HG03378 (cell line): ENCODE data around the gene REPIN1.
A peak's percentile ranks its signal among the peaks of the same experiment; 100 is the strongest.

ENCODE experiments used
- ATAC-seq: cut with Tn5 transposase; IDR thresholded peaks from one replicate; pipeline ENCODE4 v1.9.1; 2021; ENCODE audit warnings: mild to moderate bottlenecking, moderate library complexity; ENCODE audit not compliant: unreplicated experiment

Gene REPIN1

DNA sequence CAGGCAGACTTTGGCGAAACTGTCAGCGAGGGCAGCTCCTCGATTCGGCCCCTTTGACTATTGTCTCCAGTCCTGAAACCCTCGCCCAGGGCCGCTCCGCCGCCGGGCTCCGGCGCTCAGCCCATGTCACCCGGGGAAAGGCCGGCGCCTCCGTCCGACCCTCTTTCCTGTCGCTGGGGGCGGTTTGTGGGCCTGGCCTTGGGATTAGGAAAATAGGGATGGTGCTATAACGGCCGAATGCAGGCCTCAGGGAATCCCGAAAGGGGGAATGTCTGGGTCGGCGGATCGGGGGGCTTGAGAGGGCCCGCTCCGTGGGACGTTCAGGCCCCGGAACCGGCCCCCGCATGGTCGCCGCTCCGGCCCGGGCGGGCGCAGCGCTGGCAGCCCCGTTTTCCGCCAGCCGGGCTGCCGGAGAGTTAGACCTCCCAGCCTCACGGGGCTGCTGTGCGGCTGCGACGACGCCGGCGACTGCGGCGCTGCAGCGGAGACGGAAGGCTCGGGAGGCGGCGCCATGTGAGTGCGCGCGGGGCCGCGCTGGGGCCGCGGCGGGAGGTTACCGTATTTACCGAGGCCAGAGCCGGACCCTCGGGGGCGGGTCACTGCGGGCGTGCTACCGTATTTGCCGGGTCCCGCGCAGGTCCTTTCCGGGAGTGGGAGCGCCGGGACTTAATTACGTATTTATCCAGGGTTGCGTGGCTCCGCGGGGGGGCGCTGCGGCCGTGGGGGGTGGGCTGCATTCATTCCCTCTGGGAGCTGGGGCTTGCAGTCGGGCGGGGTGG is 36.4 kb downstream of the REPIN1 start:
- ATAC-seq: peak; percentile 29

DNA sequence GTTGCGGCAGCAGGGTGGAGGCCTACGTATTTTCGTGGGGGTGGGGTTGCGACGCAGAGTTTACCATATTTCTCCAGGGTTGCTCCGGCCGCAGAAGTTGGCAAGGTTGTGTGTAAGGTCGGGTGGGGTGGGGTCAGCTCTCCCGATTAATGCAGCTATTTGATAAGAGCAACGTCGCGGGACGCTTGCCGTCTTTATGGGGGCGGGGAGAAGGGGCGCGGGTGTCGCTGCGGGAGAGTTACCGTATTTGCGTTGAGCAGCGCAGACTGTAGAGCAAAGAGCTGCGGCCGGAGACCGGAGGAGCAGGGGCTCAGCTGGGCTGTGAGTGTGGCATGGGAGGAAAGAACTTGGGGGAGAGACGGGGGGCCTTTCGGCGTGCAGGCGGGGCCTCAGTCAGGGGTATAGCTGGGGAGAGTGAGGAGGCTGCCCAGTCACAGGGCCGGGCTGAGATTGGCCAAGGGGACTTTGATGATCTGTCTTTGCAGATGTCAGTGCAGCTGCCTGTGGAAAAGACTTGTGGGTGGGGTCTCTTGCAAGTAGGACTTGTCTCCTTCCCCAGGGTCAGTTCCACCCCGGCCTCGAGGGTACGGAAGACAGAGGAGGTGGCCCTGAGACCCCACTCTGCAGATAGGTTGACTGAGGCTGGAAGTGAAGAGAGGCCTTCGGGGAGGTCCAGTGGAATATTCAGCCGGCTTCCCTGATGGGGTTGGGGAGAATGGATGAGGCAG is 37.1 kb downstream of the REPIN1 start:
- ATAC-seq: no peak

DNA sequence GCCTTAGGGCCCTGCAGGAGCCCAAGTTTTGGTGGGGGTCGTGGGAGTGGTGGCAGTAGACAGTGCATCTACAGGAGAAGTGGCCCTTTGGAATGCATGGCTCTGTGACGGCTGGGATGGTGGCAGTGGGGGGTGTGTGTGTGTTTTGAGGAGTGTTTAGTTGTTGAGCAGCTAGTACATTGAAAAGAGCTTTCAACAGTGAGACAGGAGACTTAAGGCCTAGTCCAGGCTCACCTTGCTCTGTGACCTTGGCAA is 37.6 kb downstream of the REPIN1 start:
- no peak for ATAC-seq

DNA sequence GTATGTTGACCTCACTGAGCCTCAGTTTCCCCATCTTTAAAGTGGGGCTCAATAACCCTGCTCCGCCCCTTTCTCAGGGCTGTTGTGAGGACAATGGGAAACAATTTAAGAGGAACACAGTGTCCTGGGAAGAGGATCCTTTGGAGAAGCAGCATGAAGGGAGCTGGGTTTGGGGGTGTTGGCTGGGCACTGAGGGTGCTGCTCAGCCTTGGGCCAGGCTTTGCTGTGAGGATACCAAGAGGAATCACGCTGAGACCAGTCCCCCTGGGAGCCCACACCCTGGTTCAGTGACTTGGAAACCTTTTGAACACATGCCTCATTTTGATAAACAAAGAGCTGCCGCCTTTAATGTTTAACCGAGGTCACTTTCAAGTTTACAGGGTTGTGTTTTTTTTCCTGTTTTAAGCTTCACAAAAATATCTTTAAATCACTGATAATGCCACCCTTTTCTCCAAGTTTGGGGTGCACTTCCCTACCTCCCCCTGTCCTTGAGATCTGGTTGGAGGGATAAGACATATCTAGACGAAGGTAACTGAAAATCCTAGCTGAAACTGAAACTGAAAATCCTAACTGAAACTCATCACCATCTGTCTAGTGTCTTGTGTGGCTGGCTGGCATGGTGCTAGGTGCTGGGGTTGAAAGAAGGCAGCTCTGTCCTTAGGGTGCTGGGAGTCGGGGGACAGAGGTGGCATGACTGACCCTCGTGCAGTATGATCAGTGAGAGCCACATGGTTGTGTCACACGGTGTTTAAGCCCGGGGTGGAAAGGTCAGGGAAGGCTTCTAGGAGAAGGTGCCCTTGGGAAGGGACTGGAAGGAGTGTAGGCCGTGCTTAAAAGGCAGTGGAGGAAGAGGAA is 38.2 kb downstream of the REPIN1 start:
- ATAC-seq: peak; percentile 67

DNA sequence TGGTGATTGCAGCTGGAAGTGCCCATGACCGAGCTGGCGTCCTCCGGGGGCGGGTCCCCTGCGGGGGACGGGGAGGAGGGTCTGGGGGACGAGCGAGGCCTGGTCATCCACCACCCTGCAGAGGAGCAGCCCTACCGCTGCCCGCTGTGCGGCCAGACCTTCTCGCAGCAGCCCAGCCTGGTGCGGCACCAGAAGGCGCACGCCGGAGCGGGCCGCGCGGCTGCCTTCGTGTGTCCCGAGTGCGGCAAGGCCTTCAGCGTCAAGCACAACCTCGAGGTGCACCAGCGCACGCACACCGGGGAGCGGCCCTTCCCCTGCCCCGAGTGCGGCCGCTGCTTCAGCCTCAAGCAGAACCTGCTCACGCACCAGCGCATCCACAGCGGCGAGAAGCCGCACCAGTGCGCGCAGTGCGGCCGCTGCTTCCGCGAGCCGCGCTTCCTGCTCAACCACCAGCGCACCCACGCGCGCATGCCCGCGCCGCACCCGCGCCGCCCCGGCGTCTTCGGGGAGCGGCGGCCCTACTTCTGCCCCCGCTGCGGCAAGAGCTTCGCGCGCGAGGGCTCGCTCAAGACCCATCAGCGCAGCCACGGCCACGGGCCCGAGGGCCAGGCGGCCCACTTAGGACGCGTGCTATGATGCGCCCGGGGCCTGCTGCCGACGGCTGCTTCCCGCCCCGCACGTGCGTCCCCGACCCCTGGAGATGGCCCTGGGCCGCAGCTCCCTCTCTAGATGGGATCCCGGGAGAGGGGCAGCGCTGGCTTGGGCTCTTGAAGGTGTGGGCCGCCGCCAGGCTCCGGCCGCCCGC is 39.2 kb downstream of the REPIN1 start:
- ATAC-seq: no peak

DNA sequence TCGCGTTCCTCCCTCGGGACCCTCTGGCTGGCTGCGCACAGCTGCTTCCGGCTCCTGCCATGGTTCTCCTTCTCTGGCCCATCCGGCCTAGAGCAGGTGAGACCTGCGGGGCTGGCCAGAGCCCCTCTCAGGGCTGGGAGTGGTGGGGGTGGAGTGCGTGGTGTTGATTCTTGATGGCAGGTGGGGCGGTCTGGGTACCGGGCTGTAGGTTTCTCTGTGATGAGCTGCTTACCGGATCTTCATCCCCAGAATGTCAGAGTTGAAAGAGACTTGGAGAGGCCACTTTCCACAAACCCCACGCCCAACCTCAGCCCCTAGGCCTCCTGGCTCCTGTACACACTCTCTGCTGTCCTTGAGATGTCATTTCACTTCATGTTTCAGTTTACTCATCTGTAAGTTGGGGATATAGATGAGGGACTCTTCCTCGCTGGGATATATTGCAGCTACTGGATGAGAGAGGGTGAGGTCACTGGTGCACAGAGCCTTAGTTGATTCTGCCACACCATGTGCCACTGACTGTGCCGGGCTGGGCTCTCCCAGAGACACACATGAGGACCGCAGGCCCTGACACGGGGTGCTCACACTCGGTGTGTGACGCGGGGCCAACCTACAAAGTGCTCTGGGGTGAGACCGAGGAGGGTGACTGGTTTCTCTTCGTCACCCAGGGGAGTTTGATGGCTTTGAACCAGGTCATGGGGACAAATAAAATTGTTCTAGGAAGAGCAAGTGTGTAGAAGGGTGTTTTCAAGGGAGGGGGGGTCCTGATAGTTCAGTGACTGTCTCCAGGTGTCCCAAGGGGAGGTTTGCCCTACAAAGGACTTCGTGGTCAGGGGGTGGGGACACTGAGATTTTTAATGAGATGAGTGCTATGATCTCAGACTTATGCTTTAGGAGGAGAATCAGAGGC is 40.0 kb downstream of the REPIN1 start:
- ATAC-seq: peak; percentile 26

DNA sequence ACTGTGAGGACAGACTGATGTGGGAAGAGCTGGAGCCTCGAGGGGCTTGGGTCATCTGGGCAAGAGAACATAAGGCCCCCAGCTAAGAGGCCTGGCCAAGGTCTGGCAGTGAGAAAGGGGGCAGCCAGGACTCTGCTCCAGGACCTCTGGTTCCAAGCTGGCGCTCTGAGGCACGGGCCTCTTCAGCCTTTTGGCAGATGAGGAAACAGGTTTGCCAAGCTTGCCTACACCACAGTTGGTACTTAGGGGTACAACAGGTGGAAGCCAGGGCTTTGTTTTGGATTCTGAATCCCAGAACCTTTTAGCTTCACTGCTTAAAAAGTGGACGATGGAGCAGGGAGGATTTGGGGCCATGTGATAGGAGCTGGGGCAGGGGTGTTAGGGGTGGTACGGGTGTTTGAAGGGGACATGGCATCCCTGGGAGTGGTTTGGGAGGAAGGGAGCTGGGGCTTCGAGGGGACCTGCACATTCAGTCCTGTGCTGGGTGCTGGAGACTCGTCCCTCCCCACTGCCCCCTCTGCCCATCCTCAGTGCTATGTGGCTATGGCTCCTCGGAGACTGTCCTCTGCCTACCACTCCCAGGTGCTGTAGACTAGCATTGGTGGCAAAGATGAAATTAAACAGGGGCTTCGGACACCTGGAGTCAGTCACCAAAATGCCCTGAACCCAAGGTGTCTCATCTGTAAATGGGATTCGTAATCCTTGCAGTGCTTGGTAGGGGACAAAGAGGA is 40.8 kb downstream of the REPIN1 start:
- ATAC-seq: no peak

DNA sequence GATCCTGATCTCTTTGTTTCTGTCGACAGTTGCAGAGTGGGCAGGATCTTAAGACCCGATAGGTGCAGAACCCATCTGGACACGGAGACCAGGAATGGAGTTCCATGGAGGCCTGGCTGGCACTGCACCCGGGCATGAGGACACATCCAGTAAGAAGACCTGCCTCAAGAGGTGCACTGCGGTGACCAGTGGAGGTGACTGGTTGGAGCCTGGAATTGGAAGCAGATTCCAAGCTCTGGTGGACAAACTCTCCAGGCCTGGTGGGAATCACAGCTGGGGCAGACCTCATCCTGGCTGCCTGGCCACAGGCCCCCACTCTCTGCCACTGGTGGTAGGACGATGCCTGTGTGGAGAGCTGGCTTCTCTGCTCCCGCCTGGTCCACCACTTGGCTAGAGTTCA is 41.5 kb downstream of the REPIN1 start:
- no peak for ATAC-seq

DNA sequence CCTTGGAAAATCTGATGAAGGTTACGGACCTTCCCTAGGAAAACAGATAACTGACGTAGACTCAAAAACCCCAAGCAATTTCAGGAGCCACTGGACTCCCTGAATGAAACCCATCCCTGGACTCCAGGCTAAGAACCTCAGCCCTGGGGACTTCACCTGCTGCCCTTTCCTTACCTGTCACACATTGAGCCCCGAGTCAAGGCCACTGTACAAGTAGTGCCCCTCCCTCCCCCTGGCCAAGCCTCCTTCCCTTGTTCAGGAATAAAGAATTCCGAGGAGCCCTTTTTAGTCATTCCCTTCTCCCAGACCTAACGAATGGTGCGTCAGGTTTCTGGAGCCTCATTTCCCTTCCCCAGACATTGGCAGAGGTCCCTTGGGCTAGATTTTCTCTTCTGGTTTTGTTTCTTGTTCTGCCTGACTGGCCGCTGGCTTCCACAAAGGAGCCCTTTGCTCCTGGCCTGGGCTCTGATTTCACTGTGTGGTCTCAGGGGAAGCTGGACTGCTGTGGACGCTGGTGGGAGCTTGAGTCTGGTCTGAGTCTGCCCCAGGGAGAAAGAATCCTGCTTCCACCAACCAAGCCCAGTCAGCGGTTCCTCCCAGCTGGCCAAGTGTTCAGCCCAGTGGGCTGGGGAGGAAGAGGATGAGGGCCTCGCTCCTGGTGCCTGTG is 42.2 kb downstream of the REPIN1 start:
- no peak for ATAC-seq

DNA sequence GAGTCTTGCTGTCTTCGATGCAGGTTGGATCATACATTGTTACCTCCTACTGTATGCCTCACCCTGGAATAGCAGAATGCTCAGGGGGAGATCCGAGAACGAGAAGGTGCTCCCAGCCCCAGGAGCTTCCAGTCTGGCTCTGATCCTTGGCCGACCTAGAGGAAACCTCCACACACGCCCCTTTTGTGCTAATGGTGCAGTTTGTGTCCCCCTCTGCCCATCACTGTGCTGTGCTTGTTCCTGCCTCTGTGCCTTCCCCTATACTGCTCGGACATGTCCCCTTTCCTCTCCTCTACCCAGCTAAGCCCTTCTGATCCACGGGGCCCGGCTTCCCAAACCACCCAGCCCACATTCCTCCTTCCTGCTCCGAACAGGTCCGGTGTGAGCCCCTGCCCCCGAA is 43.0 kb downstream of the REPIN1 start:
- ATAC-seq: no peak

DNA sequence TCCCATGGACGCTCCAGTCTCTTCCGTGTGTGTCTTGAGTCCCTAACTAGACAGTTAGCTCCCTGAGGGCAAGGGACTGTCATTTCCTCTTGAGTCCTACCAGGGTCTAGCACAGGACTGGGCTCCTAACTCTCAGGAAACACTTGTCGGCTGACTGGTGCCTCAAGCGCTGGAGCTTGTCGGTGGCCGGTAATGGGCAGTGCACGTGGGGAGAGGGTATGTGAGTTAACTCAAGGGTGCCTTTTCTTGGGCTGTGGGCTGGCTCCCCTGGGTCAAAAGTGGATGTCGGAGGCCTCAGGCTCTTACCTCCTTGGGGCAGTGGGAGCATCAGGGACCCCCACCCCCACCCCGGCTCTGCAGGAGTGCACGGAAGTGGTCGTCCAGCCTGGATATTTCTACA is 43.4 kb downstream of the REPIN1 start:
- ATAC-seq: no peak

DNA sequence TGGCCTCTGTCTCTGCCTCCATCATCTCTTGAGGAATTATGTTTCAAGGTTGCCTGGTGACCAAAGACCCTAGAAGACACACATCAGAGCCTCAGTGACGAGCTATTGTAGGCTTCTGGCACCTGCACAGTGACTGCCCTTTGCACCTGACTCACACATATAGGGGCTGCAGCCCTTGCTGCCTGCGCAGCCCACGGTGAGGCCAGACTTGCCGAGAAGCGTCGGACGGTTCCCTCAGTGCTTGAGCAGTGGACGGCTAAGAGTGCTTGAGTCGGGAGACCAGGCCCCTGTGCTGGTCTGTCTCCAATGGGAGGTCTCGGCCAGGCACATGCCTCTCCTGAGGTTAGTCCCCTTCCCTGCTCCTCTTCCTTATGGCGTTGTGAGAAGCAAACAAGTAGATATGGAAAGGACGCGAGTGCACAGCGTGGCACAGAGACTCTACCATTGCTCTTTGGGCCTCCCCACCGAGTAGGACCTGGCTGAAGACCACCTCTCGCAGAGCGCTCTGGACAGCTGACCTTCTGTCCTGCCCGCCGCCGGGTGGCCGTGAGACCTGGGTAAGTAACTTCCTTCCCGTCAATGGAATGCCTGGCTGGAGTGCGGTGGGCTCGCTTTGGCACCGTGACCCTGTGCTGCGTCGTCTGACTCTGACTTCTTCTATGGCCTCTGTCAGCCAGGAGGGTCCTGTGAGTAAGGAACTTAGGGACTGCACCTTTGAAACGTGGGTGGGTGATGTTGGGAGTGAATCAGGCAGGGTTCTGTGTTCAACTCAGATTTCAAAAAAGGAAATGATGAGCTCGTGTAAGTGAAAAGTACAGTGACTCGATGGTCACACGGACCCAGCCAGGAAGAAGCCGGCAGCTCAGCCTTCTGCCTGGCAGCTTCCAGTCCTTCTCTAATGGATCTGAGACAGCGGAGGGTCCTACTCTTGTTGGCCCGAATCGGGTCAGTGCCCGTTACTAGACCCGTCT is 44.2 kb downstream of the REPIN1 start:
- ATAC-seq: no peak

DNA sequence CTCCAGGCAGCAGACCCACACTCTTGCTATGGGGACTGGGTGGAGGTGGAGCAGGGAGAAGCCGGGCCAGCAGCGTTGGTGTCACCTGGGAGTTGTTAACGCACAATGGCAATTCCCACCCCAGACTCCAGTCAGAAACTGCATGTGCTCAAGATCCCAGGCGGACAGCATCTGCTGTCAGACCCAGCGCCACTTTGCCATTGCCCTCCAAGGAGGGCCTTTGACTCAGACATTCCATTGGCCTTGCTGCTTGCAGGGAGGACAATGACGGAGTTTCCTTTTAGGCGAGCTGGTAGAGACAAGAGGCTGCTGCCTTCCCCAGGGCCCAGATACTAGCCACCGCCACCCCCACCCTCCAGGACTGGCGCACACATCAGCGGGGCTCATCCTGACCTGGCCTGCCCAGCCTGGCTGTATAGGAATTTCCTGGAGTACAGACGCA is 45.0 kb downstream of the REPIN1 start:
- no peak for ATAC-seq

DNA sequence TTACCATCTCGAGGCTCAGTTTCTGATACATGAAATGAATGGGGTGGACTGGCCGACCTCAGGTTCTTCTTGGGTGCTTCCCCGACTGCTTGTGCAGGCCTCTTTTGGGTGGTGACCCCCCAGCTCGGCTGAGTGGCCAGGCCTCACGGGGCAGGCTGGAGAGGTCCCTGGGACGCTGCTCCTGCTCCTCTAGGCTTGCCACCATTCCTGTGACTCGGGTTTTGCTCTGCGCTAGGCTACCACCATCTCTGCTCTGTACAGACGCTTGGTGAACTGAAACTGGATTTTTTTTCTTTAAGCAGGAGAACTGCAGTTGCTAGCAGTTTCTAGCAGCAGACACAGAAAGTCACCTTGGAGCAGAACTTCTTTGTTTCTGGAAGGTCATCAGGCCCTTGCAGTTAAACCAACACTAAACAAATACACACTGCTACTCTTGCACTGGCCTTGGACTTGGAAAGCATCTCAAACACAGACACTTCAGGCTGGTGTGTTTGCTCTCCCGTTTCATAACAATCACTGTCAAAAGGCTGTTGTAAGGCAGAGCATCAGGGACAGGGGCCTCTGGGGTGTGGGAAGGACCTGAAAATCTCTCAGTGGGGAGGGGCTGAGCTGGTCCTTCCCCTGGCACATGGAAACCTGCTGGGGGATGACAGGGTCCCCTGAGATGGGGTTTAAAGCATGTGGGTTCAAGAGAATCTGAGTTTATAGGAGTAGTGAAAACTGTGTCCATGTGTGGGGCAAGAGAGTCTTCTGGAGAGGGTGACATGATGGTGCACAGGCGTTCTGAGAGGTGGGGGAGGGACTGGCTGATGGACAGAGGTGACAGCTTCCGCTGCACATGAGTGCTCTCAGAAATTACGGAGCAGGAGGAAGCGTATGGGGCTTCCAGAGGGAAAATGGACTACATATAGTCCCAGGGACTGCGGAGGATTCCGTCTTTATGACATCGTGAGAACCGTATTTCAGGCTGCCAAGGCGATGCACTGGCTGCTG is 46.8 kb downstream of the REPIN1 start:
- ATAC-seq: no peak

DNA sequence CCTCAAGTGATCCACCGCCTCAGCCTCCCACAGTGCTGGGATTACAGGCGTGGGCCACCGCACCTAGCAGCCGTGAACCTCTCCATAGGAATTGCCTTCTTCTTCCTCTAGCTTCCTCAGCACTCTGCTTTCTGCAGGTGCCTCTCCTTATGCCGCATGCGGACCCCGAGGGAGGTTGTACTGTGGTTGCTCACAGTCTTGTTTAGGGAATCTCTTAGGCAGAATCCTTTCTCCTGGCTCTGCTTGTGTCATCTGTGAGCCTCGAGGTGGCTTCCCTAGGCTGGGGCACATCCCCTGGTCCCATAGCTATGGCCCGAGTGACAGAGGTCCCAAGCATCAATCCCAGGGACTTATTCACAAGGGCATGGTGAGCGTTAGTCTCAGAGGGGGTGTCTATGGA is 48.6 kb downstream of the REPIN1 start:
- no peak for ATAC-seq

DNA sequence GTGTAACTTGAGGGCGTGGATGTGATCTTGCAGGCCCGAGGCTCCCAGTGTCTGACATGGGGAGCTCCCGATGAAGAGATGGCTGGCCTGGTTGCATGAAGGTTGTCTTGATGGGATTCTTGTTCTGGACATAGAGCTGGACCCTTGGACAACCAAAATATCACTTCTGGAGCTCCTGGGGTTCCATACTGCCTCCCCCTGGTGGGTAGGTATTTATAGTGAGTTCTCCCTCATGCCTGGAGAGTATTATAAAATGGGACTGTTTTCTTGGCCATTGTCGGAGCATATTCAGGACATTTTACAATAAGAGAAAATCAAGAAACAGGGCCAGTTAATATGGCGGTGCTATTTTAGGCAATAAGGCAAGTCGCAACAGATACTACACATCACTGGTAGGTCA is 49.2 kb downstream of the REPIN1 start:
- ATAC-seq: no peak
